Tibial nerve (tissue), 4 donors: ENCODE measurements around the gene PKD2L2.

ENCODE experiments used
- CTCF ChIP-seq, 5 experiments: fragments of 200-600 bp in 3 of 5; fragments of 450-650 bp in 2 of 5; sonication (generic) in 3 of 5; IDR thresholded peaks; one replicate each; pipeline ENCODE4 v1.5.1; 2016 to 2019; ENCODE audit warnings: antibody characterized with exemption in 5 of 5, mild to moderate bottlenecking in 3 of 5, moderate library complexity in 2 of 5
- EP300 ChIP-seq, 2 donors: sonication (generic); formaldehyde crosslinking; IDR thresholded peaks; one replicate each; pipeline ENCODE4 v1.6.1; 2017; ENCODE audit warnings: antibody characterized with exemption in 2 of 2, mild to moderate bottlenecking in 1 of 2
- POLR2A ChIP-seq, 2 donors: fragments of 450-650 bp; IDR thresholded peaks; one replicate each; pipeline ENCODE4 v1.6.1; 2017; ENCODE audit warnings: antibody characterized with exemption in 2 of 2, mild to moderate bottlenecking in 2 of 2, moderate library complexity in 2 of 2

DNA sequence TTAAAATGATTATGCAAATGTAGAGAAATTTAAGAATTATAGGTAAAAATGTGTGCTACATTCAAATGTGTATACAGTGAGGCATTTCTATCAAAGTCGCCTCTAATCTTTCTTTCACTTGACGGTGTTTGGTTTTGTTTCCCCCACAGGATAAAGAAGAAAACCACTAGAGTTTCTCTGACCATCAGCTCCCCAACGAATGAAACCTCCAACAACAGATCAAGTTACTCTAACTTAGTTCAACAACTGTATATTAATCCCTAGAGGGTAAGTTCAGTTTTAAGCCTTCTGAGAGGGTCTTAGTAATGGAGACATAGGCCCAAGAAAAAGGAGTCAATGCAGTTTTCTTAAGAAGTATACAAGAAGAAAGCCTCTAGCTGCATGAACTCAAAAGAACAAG, 33.1 kb upstream of the PKD2L2 start:
- TF ChIP-seq CTCF (IDR thresholded peaks at IDR 0.05): no peak
- TF ChIP-seq POLR2A (IDR thresholded peaks at IDR 0.05): no peak
- no peak for TF ChIP-seq EP300 (IDR thresholded peaks at IDR 0.05)
